Adipose tissue (tissue), 3 donors: ENCODE measurements around the gene GAS1. TPM values are rescaled to one million over a fixed set of nuclear protein-coding genes. Genes with fewer than 3 reads are reported as not detected.

Experiments used
- H3K27ac ChIP-seq: one replicate; pipeline ENCODE4 v1.5.1; 2013; ENCODE audit warnings: low read depth, low read length
- WGBS, 3 donors: extraction: QIAGEN DNeasy Blood & Tissue Kit; methylation state at CpG; one replicate each; pipeline ENCODE4 v1.1.7; 2013; 5-methylcytosine and 5-hydroxymethylcytosine counted together
- polyA plus RNA-seq, 3 donors: library from polyadenylated mRNA; stranded (reverse); fragments of 200-250 nt; gene quantifications; one replicate each; pipeline ENCODE4 v1.2.3, GENCODE V29; 2013
- donor health status: healthy with polysubstance abuse.
- donor health status: Bipolar disorder and iron deficiency.
- donor health status: healthy.

GAS1 gene
- polyA plus RNA-seq, 3 donors = 8.3 to 67.1 (median 35.0) TPM

GRCh38 chr9:86942281-86943200 is 4.8 kb downstream of the GAS1 start:
- H3K27ac ChIP-seq = no peak overlapping the region
- WGBS, 3 donors = 42 to 67% (median 66%) methylated on average over 10 of the region's 10 CpGs

GRCh38 chr9:86941197-86941596 is 6.1 kb downstream of the GAS1 start:
- 78 to 88% (median 83%) methylated on average over 2 of the region's 2 CpGs for whole genome bisulfite sequencing, 3 donors
- H3K27ac ChIP-seq = no peak overlapping the region

DNA sequence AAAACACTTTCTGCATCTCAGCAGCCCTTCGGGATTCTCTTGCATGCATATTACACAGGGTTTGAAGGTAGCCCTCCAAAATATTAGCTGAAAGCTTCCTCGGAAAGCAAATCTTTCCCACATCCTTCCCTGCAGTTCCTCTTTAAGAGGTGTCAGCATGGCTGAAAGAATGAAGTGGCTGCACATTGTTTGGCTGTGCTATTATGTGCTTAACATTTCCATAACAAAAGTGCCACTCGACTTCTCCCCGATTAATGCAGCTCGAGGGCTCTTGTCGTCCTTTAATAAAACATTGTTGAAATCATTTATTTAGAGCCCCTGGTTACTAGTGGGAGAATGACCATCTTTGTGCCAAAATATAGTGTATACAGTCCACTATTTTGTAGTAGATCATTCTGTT is 6.5 kb downstream of the GAS1 start:
- WGBS, 3 donors = 38 to 75% (median 44%) methylated on average over 6 of the region's 6 CpGs
- no peak overlapping the region for H3K27ac ChIP-seq

DNA sequence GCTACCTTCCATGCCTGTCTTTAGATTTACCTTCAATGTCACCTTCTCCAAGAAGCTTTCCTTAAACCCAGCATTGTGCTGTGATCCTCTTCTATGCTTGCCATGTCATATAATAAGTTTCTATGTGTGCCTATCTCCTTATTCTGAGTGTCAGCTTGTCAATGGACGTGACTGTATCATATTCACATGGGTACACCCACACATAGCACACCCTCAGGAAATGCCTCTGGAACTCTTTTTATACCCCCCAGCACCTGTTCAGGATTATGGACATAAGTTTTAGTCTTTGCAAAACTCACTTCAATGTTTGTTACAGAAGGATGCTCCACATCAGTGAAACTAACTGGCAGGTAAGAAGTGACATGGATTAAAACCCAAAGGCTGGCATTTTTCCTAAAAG is 7.4 kb downstream of the GAS1 start:
- no peak overlapping the region for H3K27ac ChIP-seq
- WGBS, 3 donors = 85 to 97% (median 94%) methylated on average over 1 of the region's 1 CpG

GRCh38 chr9:86939321-86939720 is 8.0 kb downstream of the GAS1 start:
- no peak overlapping the region for H3K27ac ChIP-seq
- WGBS, 3 donors = 91 to 92% (median 92%) methylated on average over 5 of the region's 5 CpGs

- 82 to 89% (median 88%) methylated on average over 1 of the region's 1 CpG for WGBS, 3 donors
- H3K27ac ChIP-seq = no peak overlapping the region
Measured at GRCh38 chr9:86938780-86939179, 8.5 kb downstream of the GAS1 start.

DNA sequence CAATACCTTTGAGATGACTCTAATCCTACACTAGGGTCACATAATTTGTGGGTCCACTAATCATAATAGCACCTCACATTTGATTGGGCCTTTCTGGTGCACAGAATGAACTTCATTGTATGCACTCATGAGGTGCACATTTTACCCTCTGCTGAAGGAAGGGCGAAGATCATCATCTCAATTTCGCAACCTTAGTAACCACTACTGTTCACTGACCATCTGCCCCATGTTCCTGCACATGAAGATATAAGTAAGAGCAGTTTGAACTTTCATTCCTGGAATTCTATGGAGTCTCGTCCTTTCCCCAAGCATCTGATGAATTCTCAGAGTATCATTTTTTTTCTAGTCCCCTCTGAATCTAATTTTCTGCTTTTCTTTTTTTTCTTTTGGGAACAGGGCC is 21.2 kb downstream of the GAS1 start:
- WGBS, 3 donors = 85 to 93% (median 88%) methylated on average over 3 of the region's 3 CpGs
- H3K27ac ChIP-seq = no peak overlapping the region

- WGBS, 3 donors = 73 to 93% (median 86%) methylated on average over 1 of the region's 1 CpG
- no peak overlapping the region for H3K27ac ChIP-seq
Measured at GRCh38 chr9:86925686-86926085, 21.6 kb downstream of the GAS1 start.

DNA sequence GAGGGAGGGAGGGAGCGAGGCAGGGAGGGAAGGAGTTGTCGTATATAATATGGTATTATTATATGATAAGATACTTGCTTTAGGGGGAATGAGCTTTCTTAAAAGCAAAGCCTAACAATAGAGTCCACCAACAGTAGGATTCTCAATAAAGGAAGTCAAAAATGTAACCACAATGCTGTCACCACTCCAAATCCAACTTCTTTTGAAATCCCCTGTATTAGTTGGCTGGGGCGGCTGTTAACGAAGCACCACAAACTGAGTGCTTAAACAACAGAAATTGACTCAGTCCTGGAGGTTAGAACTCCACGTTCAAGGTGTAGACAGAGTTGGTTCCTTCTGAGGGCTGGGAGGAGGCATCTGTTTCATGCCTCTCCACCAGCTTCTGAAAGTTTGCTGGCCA is 23.1 kb downstream of the GAS1 start:
- H3K27ac ChIP-seq = no peak overlapping the region
- WGBS, 3 donors = 59 to 81% (median 65%) methylated on average over 5 of the region's 5 CpGs

- no peak overlapping the region for H3K27ac ChIP-seq
- WGBS, 3 donors = 53 to 57% (median 56%) methylated on average over 15 of the region's 15 CpGs
Measured at GRCh38 chr9:86921151-86921923, 26.0 kb downstream of the GAS1 start.

DNA sequence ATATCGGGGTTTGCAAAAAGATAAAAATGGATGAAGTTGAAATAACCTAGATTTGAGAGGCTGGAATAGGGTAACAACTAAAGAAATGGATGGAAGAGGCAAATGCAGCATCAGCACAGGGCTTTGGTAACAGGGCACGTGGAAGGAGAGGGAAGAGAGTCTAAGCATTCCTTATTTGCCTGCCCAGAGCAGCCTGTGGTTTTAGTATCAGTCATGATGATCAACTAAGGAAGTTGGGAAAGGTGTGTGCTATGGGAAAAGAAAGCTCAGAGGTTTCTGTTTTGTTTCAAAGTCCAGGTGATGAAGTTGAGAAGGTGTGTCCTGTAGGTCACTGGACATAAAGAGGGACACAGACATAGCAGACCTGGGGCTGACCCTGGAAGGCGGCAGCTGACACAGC is 28.8 kb downstream of the GAS1 start:
- WGBS, 3 donors = 82 to 87% (median 85%) methylated on average over 3 of the region's 3 CpGs
- no peak overlapping the region for H3K27ac ChIP-seq

GRCh38 chr9:86912210-86912609 is 35.1 kb downstream of the GAS1 start:
- H3K27ac ChIP-seq = no peak overlapping the region
- WGBS, 3 donors = 93 to 98% (median 96%) methylated on average over 3 of the region's 3 CpGs

- WGBS, 3 donors = 63 to 84% (median 76%) methylated on average over 2 of the region's 2 CpGs
- no peak overlapping the region for H3K27ac ChIP-seq
Measured at GRCh38 chr9:86909388-86909787, 37.9 kb downstream of the GAS1 start.

DNA sequence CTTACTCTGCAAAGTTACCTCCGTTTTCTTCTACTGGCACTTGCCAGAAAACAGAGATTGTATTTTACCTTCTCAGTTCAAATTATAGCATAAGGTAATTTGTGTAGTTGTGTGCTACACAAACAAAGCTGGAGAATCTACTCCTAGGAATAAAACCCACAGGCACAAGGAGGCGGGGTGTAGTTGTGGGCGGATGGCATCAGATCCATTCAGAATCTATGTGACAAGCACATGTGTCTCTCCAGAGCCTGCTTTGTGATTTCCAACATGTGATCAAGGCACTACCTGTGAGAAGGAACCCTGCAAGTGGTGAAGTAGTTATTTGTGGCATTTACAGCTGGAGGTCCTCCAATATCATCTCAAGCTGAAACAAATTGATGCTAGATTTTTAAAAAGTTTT is 39.0 kb downstream of the GAS1 start:
- 96 to 97% (median 96%) methylated on average over 3 of the region's 3 CpGs for WGBS, 3 donors
- no peak overlapping the region for H3K27ac ChIP-seq

DNA sequence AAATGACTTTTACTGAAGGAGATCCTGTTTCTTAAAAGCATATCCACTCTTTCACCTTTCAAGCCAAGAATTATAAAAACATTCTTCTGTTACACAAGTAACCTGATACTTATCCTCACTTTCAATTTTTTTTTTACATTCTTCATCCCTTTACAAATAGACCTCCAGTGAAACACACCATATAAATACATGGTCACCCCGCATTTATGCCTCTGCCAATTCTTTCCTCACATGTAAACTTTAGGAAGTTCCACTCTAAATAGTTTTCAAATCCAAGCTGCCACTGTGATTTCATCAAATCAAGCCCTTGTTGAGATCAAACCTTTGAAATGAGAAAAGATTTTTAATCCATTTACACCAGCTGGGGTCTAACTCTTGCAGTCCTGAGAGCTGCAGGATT is 40.0 kb downstream of the GAS1 start:
- no peak overlapping the region for H3K27ac ChIP-seq
- WGBS, 3 donors = 69 to 91% (median 75%) methylated on average over 1 of the region's 1 CpG

DNA sequence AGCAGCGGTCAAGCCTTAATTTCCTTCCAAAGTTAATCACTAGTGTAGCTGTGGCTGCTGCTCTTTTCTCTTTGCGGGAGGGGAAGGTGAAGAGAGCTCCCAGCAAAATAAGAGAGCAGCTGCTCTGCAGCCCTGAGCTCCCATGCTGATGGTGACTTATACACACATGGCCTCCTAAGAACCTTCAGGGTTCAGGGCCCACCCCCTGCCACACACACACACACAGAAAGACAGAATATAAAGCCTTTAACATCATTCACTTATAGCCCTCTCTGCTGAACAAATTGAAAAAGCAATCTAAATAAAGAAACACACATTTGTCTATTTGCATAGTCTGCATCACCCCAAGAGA is 43.6 kb downstream of the GAS1 start:
- no peak overlapping the region for H3K27ac ChIP-seq
- 52 to 74% (median 69%) methylated on average over 2 of the region's 2 CpGs for WGBS, 3 donors

GRCh38 chr9:86902991-86903733 is 44.1 kb downstream of the GAS1 start:
- H3K27ac ChIP-seq = no peak overlapping the region
- WGBS, 3 donors = 14 to 16% (median 15%) methylated on average over 19 of the region's 19 CpGs

GRCh38 chr9:86902586-86902985 is 44.7 kb downstream of the GAS1 start:
- 12 to 52% (median 17%) methylated on average over 21 of the region's 21 CpGs for WGBS, 3 donors
- no peak overlapping the region for H3K27ac ChIP-seq

- H3K27ac ChIP-seq = no peak overlapping the region
- 32 to 79% (median 50%) methylated on average over 8 of the region's 8 CpGs for WGBS, 3 donors
Measured at GRCh38 chr9:86902176-86902575, 45.1 kb downstream of the GAS1 start.
